OCI-LY7 (cell line): ENCODE data around the gene RASSF5.

Experiments used
- EZH2phosphoT487 ChIP-seq: fragments of 200-600 bp; sonication (generic); IDR thresholded peaks from 2 replicates; pipeline ENCODE4 v1.6.1; 2018; ENCODE audit warnings: low read depth, borderline replicate concordance, mild to moderate bottlenecking, mixed run types, antibody characterized with exemption, low read length, moderate library complexity, mixed read lengths
- TF ChIP-seq, protein P1 (sequence below): fragments of 200-600 bp; sonication (generic); conservative IDR thresholded peaks from 2 replicates; pipeline ENCODE4 v1.5.1; 2014; ENCODE audit warnings: mild to moderate bottlenecking, antibody characterized with exemption, low read length, moderate library complexity, mixed read lengths

DNA sequence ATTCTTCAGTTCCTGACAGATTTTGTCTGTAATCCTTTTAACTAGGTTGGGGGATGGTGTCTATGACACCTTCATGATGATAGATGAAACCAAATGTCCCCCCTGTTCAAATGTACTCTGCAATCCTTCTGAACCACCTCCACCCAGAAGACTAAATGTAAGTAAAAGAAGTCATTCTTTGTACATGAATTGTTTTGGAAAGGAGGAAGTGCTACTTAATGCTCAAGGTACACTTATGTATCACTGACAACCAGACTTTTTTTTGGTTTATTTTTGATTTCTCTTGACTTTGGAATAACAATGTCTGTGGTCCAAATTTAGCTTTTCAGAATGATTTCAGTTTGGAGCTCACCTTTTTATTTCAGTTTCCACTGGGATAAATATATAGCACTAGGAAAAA lies 130.3 kb downstream of the RASSF5 start:
- TF ChIP-seq, protein P1, sequence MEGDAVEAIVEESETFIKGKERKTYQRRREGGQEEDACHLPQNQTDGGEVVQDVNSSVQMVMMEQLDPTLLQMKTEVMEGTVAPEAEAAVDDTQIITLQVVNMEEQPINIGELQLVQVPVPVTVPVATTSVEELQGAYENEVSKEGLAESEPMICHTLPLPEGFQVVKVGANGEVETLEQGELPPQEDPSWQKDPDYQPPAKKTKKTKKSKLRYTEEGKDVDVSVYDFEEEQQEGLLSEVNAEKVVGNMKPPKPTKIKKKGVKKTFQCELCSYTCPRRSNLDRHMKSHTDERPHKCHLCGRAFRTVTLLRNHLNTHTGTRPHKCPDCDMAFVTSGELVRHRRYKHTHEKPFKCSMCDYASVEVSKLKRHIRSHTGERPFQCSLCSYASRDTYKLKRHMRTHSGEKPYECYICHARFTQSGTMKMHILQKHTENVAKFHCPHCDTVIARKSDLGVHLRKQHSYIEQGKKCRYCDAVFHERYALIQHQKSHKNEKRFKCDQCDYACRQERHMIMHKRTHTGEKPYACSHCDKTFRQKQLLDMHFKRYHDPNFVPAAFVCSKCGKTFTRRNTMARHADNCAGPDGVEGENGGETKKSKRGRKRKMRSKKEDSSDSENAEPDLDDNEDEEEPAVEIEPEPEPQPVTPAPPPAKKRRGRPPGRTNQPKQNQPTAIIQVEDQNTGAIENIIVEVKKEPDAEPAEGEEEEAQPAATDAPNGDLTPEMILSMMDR = no peak
- TF ChIP-seq EZH2phosphoT487 = no peak
